Middle frontal gyrus (tissue), 1 donor: ENCODE measurements around the gene FAM180A.

Experiments used
- DNase-seq: peaks from one replicate; pipeline ENCODE4 v3.0.0-alpha.2; 2015; ENCODE audit warnings: low spot score; ENCODE audit errors: extremely low spot score

The FAM180A gene

GRCh38 chr7:135685306-135686084 is 63.1 kb downstream of the FAM180A start:
- DNase-seq = no peak

- no peak for DNase-seq
Measured at GRCh38 chr7:135684699-135685098, 63.9 kb downstream of the FAM180A start.

- DNase-seq = no peak
Measured at GRCh38 chr7:135684136-135684535, 64.5 kb downstream of the FAM180A start.

- no peak for DNase-seq
Measured at GRCh38 chr7:135683609-135684008, 65.0 kb downstream of the FAM180A start.

GRCh38 chr7:135682191-135682590 is 66.4 kb downstream of the FAM180A start:
- DNase-seq = no peak

GRCh38 chr7:135681762-135682161 is 66.9 kb downstream of the FAM180A start:
- no peak for DNase-seq
